HTR-8/SVneo (cell line): Measurements from ENCODE around the gene MCUB.
A peak's percentile ranks its signal among the peaks of the same experiment; 100 is the strongest.
"Not testable (repeated sequence)": the region's sequence is repeated elsewhere in the genome, so short reads cannot be mapped to it uniquely, and the experiment has no call there.

Experiments used
- DNase-seq: peaks from one replicate; pipeline ENCODE4 v3.0.0; 2011; ENCODE audit warnings: low spot score, mixed read lengths; ENCODE audit not compliant: insufficient read length
- FAIRE-seq: peaks from 2 replicates; lab custom pipeline; 2011; peaks lifted over from hg19 to GRCh38; lab: Jason Lieb, UNC

The MCUB gene

GRCh38 chr4:109559983-109560686, at the start of gene MCUB:
Gene MCUB (plus strand): TSS chr4:109560246. CDS start chr4:109560338, 92 bp downstream.
- DNase-seq (peak; percentile 88), FAIRE-seq (no peak)

- FAIRE-seq (no peak), DNase-seq (no peak)
These were observed 49.4 kb upstream of the MCUB start for GRCh38 chr4:109510687-109511086.

GRCh38 chr4:109511414-109511813, 48.6 kb upstream of the MCUB start:
- no peak for FAIRE-seq
- no peak for DNase-seq

- not testable (repeated sequence) for DNase-seq, FAIRE-seq
These were observed 46.7 kb upstream of the MCUB start for GRCh38 chr4:109513368-109513767.

- FAIRE-seq, result no peak
- no peak for DNase-seq
These were observed 27.9 kb upstream of the MCUB start for GRCh38 chr4:109532182-109532581.

GRCh38 chr4:109545401-109545800, 14.6 kb upstream of the MCUB start:
- no peak for DNase-seq

GRCh38 chr4:109547394-109547793, 12.7 kb upstream of the MCUB start:
- FAIRE-seq, result no peak

More at GRCh38 chr4:109545401-109545800, 14.6 kb upstream of the MCUB start:
- no peak for FAIRE-seq

GRCh38 chr4:109548655-109549054, 11.4 kb upstream of the MCUB start:
- DNase-seq (peak; percentile 21), FAIRE-seq (peak; percentile 59)

More at GRCh38 chr4:109547394-109547793, 12.7 kb upstream of the MCUB start:
- no peak for DNase-seq

- no peak for FAIRE-seq
- no peak for DNase-seq
These were observed 7.8 kb upstream of the MCUB start for GRCh38 chr4:109552237-109552636.

- DNase-seq (no peak), FAIRE-seq (no peak)
These were observed 6.9 kb upstream of the MCUB start for GRCh38 chr4:109553130-109553529.

- FAIRE-seq (no peak), DNase-seq (no peak)
These were observed 5.1 kb upstream of the MCUB start for GRCh38 chr4:109554971-109555370.

GRCh38 chr4:109557433-109557832, 2.6 kb upstream of the MCUB start:
- FAIRE-seq (no peak), DNase-seq (no peak)

GRCh38 chr4:109558095-109558494, 2.0 kb upstream of the MCUB start:
- FAIRE-seq, DNase-seq: not testable (repeated sequence)

- DNase-seq (peak; percentile 41), FAIRE-seq (no peak)
These were observed 442 bp upstream of the MCUB start for GRCh38 chr4:109559625-109559982.

GRCh38 chr4:109560687-109561461, 828 bp downstream of the MCUB start:
- FAIRE-seq (no peak), DNase-seq (peak; percentile 49)

GRCh38 chr4:109562457-109563239, 2.6 kb downstream of the MCUB start:
- no peak for FAIRE-seq

GRCh38 chr4:109571494-109571893, 11.4 kb downstream of the MCUB start:
- FAIRE-seq (no peak), DNase-seq (no peak)

More at GRCh38 chr4:109562457-109563239, 2.6 kb downstream of the MCUB start:
- DNase-seq, result no peak

- FAIRE-seq, result no peak
- no peak for DNase-seq
These were observed 12.1 kb downstream of the MCUB start for GRCh38 chr4:109572154-109572553.

GRCh38 chr4:109574443-109574850, 14.4 kb downstream of the MCUB start:
- no peak for FAIRE-seq
- DNase-seq, result peak; percentile 14

GRCh38 chr4:109574931-109575804, 15.1 kb downstream of the MCUB start:
- peak; percentile 31 for FAIRE-seq

More at GRCh38 chr4:109574931-109575804, 15.1 kb downstream of the MCUB start:
- DNase-seq, result no peak
